SK-N-SH treated with all-trans-retinoic acid at 6 μM for 48 hours (cell line): Measurements from ENCODE around the gene CRADD.

Experiments used
- ATAC-seq: fragments of 200-7000 bp; cut with Tn5 transposase; 3 replicates; pipeline ENCODE4 v1.9.1; 2020; ENCODE audit warnings: mild to moderate bottlenecking, moderate library complexity
- ARNTL ChIP-seq: fragments of 450-650 bp; formaldehyde crosslinking; IDR thresholded peaks from 2 replicates; pipeline ENCODE4 v1.5.0; 2020; ENCODE audit warnings: low read depth, mild to moderate bottlenecking, moderate library complexity, borderline replicate concordance
- CSDC2 ChIP-seq: fragments of 250-450 bp; sonication (Bioruptor Pico); IDR thresholded peaks from 2 replicates; pipeline ENCODE4 v1.5.0; 2020; ENCODE audit warnings: mild to moderate bottlenecking, moderate library complexity
- ESRRG ChIP-seq: fragments of 250-450 bp; sonication (Bioruptor Pico); IDR thresholded peaks from 2 replicates; pipeline ENCODE4 v1.6.1; 2021; ENCODE audit warnings: mild to moderate bottlenecking
- GLIS3 ChIP-seq: fragments of 250-450 bp; sonication (Bioruptor Pico); IDR thresholded peaks from 2 replicates; pipeline ENCODE4 v1.5.0; 2020; ENCODE audit warnings: mild to moderate bottlenecking, moderate library complexity
- ISL1 ChIP-seq: fragments of 250-450 bp; sonication (Bioruptor Pico); IDR thresholded peaks from 2 replicates; pipeline ENCODE4 v2.1.2; 2022; ENCODE audit warnings: mild to moderate bottlenecking, moderate library complexity
- OSR1 ChIP-seq: fragments of 250-450 bp; sonication (Bioruptor Pico); IDR thresholded peaks from 2 replicates; pipeline ENCODE4 v1.8.0; 2022; ENCODE audit warnings: moderate library complexity, mild to moderate bottlenecking, inconsistent platforms
- PPARA ChIP-seq: fragments of 250-450 bp; sonication (Bioruptor Pico); IDR thresholded peaks from 2 replicates; pipeline ENCODE4 v1.5.0; 2020; ENCODE audit warnings: mild to moderate bottlenecking, borderline replicate concordance
- RARB ChIP-seq: fragments of 250-450 bp; sonication (Bioruptor Pico); IDR thresholded peaks from 2 replicates; pipeline ENCODE4 v1.8.0; 2021; ENCODE audit warnings: mild to moderate bottlenecking, moderate library complexity
- SNAI2 ChIP-seq: fragments of 250-450 bp; sonication (Bioruptor Pico); IDR thresholded peaks from 2 replicates; pipeline ENCODE4 v1.5.0; 2020; ENCODE audit warnings: mild to moderate bottlenecking, moderate library complexity
- TCF4 ChIP-seq: fragments of 250-450 bp; sonication (Bioruptor Pico); IDR thresholded peaks from 2 replicates; pipeline ENCODE4 v1.8.0; 2021; ENCODE audit warnings: mild to moderate bottlenecking, moderate library complexity, borderline replicate concordance
- TOX ChIP-seq: fragments of 250-450 bp; sonication (Bioruptor Pico); IDR thresholded peaks from 2 replicates; pipeline ENCODE4 v1.8.0; 2021; ENCODE audit warnings: mild to moderate bottlenecking, moderate library complexity, borderline replicate concordance
- ZC3H10 ChIP-seq: fragments of 250-450 bp; sonication (Bioruptor Pico); IDR thresholded peaks from 2 replicates; pipeline ENCODE4 v1.5.1; 2021; ENCODE audit warnings: mild to moderate bottlenecking, moderate library complexity
- ZFP3 ChIP-seq: fragments of 250-450 bp; sonication (Bioruptor Pico); IDR thresholded peaks from 2 replicates; pipeline ENCODE4 v1.5.0; 2020; ENCODE audit warnings: mild to moderate bottlenecking, moderate library complexity
- ZNF565 ChIP-seq: fragments of 450-650 bp; formaldehyde crosslinking; conservative IDR thresholded peaks from 2 replicates; pipeline ENCODE4 v1.5.0; 2020; ENCODE audit warnings: low read depth, mild to moderate bottlenecking, moderate library complexity
- ZNF8 ChIP-seq: fragments of 450-650 bp; formaldehyde crosslinking; IDR thresholded peaks from 2 replicates; pipeline ENCODE4 v1.5.0; 2020; ENCODE audit warnings: mild to moderate bottlenecking, moderate library complexity
- TF ChIP-seq, protein P1 (sequence below): fragments of 250-450 bp; sonication (Bioruptor Pico); IDR thresholded peaks from 2 replicates; pipeline ENCODE4 v1.5.1; 2021; ENCODE audit warnings: mild to moderate bottlenecking, moderate library complexity
- TF ChIP-seq, protein P2 (sequence below): fragments of 250-450 bp; sonication (Bioruptor Pico); IDR thresholded peaks from 2 replicates; pipeline ENCODE4 v1.5.0; 2020; ENCODE audit warnings: mild to moderate bottlenecking, moderate library complexity
- TF ChIP-seq, protein P3 (sequence below): fragments of 250-450 bp; sonication (Bioruptor Pico); IDR thresholded peaks from 2 replicates; pipeline ENCODE4 v1.8.0; 2021; ENCODE audit warnings: low read depth, mild to moderate bottlenecking, moderate library complexity, borderline replicate concordance
- TF ChIP-seq, protein P4 (sequence below): fragments of 250-450 bp; sonication (Bioruptor Pico); IDR thresholded peaks from 2 replicates; pipeline ENCODE4 v1.5.1; 2020; ENCODE audit warnings: low read depth, mild to moderate bottlenecking, moderate library complexity

Gene CRADD

DNA sequence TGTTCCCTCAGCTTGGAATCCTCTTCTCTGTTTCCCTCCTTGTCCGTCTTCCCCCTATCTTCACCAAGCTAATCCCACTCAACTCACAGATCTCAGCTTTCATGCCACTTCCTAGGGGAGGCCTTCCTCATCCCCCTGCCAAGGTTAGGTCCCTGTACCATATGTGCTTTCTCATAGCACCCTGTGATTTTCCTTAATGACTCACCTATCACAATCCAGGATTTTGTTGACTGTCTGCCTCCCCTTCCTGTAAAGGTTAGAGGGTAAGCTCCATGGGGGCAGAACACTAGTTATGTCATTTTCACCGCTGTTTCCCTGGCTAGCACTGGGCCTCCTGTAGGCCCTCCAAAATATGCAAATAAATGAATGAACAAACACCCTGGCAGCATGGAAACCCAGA is 57.6 kb downstream of the CRADD start:
- TF ChIP-seq ISL1 (CRISPR knock-in tag): no peak
- TF ChIP-seq ZNF8 (CRISPR knock-in tag): no peak
- TF ChIP-seq RARB (CRISPR knock-in tag): no peak
- TF ChIP-seq, protein P1, sequence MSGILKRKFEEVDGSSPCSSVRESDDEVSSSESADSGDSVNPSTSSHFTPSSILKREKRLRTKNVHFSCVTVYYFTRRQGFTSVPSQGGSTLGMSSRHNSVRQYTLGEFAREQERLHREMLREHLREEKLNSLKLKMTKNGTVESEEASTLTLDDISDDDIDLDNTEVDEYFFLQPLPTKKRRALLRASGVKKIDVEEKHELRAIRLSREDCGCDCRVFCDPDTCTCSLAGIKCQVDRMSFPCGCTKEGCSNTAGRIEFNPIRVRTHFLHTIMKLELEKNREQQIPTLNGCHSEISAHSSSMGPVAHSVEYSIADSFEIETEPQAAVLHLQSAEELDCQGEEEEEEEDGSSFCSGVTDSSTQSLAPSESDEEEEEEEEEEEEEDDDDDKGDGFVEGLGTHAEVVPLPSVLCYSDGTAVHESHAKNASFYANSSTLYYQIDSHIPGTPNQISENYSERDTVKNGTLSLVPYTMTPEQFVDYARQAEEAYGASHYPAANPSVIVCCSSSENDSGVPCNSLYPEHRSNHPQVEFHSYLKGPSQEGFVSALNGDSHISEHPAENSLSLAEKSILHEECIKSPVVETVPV: no peak
- no peak for TF ChIP-seq SNAI2 (CRISPR knock-in tag)
- no peak for TF ChIP-seq ZNF565 (CRISPR knock-in tag)
- no peak for TF ChIP-seq CSDC2 (CRISPR knock-in tag)
- no peak for TF ChIP-seq GLIS3 (CRISPR knock-in tag)
- TF ChIP-seq ARNTL (CRISPR knock-in tag): no peak
- TF ChIP-seq TCF4 (CRISPR knock-in tag): no peak
- TF ChIP-seq, protein P2, sequence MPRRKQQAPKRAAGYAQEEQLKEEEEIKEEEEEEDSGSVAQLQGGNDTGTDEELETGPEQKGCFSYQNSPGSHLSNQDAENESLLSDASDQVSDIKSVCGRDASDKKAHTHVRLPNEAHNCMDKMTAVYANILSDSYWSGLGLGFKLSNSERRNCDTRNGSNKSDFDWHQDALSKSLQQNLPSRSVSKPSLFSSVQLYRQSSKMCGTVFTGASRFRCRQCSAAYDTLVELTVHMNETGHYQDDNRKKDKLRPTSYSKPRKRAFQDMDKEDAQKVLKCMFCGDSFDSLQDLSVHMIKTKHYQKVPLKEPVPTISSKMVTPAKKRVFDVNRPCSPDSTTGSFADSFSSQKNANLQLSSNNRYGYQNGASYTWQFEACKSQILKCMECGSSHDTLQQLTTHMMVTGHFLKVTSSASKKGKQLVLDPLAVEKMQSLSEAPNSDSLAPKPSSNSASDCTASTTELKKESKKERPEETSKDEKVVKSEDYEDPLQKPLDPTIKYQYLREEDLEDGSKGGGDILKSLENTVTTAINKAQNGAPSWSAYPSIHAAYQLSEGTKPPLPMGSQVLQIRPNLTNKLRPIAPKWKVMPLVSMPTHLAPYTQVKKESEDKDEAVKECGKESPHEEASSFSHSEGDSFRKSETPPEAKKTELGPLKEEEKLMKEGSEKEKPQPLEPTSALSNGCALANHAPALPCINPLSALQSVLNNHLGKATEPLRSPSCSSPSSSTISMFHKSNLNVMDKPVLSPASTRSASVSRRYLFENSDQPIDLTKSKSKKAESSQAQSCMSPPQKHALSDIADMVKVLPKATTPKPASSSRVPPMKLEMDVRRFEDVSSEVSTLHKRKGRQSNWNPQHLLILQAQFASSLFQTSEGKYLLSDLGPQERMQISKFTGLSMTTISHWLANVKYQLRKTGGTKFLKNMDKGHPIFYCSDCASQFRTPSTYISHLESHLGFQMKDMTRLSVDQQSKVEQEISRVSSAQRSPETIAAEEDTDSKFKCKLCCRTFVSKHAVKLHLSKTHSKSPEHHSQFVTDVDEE: no peak
- no peak for TF ChIP-seq ZC3H10 (CRISPR knock-in tag)
- TF ChIP-seq, all 23 proteins: peak for 0

DNA sequence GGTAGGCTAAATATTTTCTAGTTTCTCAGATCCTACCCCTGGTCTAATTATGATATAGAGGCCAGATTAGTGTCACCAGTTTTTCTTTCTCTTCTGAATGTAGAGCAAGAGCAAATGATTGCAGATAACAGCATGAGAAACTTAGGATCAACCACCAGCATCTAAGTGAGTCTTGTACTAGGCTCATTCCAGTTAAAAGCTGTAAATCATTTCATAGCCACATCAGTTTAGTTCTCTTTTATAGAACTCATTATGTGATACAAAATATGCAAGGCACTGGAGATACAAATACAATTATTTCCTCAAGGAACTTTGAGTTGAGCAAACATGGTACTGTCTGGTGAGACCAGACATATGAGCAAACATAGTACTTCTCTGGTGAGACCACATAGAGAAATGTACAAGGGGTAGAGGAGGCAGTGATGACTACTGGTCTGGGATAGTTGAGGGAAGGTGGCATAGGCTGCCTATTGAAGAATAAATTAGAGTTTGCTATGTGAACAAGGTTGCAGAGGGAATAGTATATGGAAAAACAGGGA is 59.5 kb downstream of the CRADD start:
- ATAC-seq: no peak
- TF ChIP-seq CSDC2 (CRISPR knock-in tag) (no peak), ZFP3 (CRISPR knock-in tag) (no peak), GLIS3 (CRISPR knock-in tag) (no peak), ESRRG (CRISPR knock-in tag) (no peak)
- TF ChIP-seq, all 23 proteins: peak for 0

More for the DNA sequence above, 57.6 kb downstream of the CRADD start:
- no peak for ATAC-seq

DNA sequence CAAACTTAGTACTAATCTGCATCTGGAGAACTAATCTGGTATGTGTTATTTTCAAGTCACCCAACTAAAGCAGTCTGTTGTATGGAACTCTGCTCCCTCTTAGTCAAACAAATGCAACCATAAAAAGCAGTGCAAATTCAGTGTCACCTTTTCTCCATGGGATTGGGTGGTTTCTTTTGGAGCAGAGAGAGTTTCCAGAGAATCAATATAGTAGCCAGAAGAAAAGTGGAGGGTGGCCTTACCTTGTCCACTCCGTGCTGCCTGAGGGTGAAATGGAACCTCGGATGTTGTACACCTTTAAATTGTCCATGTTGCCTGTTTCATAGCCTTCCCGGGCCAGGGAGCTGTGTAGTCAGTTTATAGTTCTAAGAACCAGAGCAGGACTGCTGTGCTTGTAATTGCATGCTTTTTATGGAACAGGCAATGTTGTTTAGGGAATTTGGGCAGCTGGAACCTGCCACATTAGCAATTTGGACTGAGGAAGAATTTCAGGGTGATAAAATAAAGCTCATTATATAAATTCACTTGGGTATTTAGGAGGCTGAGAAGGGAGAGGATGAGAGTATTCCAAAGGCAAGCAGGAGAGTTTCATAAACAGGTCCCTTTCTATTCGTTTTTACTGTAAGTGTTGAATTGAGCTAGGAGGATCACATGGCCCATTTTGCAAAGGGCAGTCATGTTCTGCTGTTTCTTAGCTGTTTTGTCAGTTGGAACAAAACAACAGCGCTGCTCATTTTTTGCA is 60.5 kb downstream of the CRADD start:
- ATAC-seq: no peak
- TF ChIP-seq, protein P3, sequence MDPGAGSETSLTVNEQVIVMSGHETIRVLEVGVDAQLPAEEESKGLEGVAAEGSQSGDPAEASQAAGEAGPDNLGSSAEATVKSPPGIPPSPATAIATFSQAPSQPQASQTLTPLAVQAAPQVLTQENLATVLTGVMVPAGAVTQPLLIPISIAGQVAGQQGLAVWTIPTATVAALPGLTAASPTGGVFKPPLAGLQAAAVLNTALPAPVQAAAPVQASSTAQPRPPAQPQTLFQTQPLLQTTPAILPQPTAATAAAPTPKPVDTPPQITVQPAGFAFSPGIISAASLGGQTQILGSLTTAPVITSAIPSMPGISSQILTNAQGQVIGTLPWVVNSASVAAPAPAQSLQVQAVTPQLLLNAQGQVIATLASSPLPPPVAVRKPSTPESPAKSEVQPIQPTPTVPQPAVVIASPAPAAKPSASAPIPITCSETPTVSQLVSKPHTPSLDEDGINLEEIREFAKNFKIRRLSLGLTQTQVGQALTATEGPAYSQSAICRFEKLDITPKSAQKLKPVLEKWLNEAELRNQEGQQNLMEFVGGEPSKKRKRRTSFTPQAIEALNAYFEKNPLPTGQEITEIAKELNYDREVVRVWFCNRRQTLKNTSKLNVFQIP (CRISPR knock-in tag): no peak
- no peak for TF ChIP-seq ARNTL (CRISPR knock-in tag)
- TF ChIP-seq SNAI2 (CRISPR knock-in tag): no peak
- no peak for TF ChIP-seq OSR1 (CRISPR knock-in tag)
- TF ChIP-seq, protein P4, sequence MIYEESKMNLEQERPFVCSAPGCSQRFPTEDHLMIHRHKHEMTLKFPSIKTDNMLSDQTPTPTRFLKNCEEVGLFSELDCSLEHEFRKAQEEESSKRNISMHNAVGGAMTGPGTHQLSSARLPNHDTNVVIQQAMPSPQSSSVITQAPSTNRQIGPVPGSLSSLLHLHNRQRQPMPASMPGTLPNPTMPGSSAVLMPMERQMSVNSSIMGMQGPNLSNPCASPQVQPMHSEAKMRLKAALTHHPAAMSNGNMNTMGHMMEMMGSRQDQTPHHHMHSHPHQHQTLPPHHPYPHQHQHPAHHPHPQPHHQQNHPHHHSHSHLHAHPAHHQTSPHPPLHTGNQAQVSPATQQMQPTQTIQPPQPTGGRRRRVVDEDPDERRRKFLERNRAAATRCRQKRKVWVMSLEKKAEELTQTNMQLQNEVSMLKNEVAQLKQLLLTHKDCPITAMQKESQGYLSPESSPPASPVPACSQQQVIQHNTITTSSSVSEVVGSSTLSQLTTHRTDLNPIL (CRISPR knock-in tag): no peak
- TF ChIP-seq TCF4 (CRISPR knock-in tag): no peak
- TF ChIP-seq ZNF565 (CRISPR knock-in tag): no peak
- TF ChIP-seq ZC3H10 (CRISPR knock-in tag): no peak
- no peak for TF ChIP-seq ZNF8 (CRISPR knock-in tag)
- TF ChIP-seq PPARA (CRISPR knock-in tag): no peak
- TF ChIP-seq TOX (CRISPR knock-in tag): no peak
- no peak for TF ChIP-seq CSDC2 (CRISPR knock-in tag)
- TF ChIP-seq RARB (CRISPR knock-in tag): no peak
- no peak for TF ChIP-seq ZFP3 (CRISPR knock-in tag)
- TF ChIP-seq, protein P2: no peak
- no peak for TF ChIP-seq ISL1 (CRISPR knock-in tag)
- no peak for TF ChIP-seq GLIS3 (CRISPR knock-in tag)
- TF ChIP-seq, protein P1: no peak
